SU-DHL-6 (cell line): ENCODE measurements around the gene CCNY.

Experiments used
- CTCF ChIP-seq: fragments of 200-600 bp; sonication (generic); IDR thresholded peaks from one replicate; pipeline ENCODE4 v1.5.1; 2017; ENCODE audit warnings: antibody characterized with exemption, mild to moderate bottlenecking, low read length, moderate library complexity; ENCODE audit not compliant: insufficient read depth, poor library complexity, severe bottlenecking
- EZH2phosphoT487 ChIP-seq: fragments of 200-600 bp; sonication (generic), shearing (Covaris generic); conservative IDR thresholded peaks from 2 replicates; pipeline ENCODE4 v1.6.1; 2018; ENCODE audit warnings: mild to moderate bottlenecking, antibody characterized with exemption, low read length, moderate library complexity, mixed read lengths

- no peak for TF ChIP-seq CTCF
- no peak for TF ChIP-seq EZH2phosphoT487
Measured at GRCh38 chr10:35368485-35369048, 32.3 kb downstream of the CCNY start.
